WERI-Rb-1 (cell line): ENCODE data around the gene CAMTA1.

Source experiments
- DNase-seq: peaks from one replicate; pipeline ENCODE4 v3.0.0-alpha.2; 2020
- H3K27ac ChIP-seq: fragments of 250-450 bp; sonication (Bioruptor Pico); 2 replicates; pipeline ENCODE4 v1.5.1; 2020; ENCODE audit warnings: mild to moderate bottlenecking, moderate library complexity
- H3K27me3 ChIP-seq: fragments of 250-450 bp; sonication (Bioruptor Pico); 2 replicates; pipeline ENCODE4 v1.5.1; 2021; ENCODE audit warnings: mild to moderate bottlenecking, low read depth, moderate library complexity; ENCODE audit not compliant: insufficient read depth, severe bottlenecking
- H3K36me3 ChIP-seq: fragments of 250-450 bp; sonication (Bioruptor Pico); 2 replicates; pipeline ENCODE4 v1.5.1; 2020; ENCODE audit warnings: mild to moderate bottlenecking, moderate library complexity
- H3K4me3 ChIP-seq: 2 replicates; pipeline ENCODE4 v1.5.1; 2011; ENCODE audit warnings: low read depth, mild to moderate bottlenecking, control low read depth, low read length
- H3K9me3 ChIP-seq: fragments of 250-450 bp; sonication (Bioruptor Pico); 2 replicates; pipeline ENCODE4 v1.5.1; 2021; ENCODE audit warnings: mild to moderate bottlenecking, moderate library complexity; ENCODE audit not compliant: severe bottlenecking
- TF ChIP-seq, protein P1 (sequence below): IDR thresholded peaks from 2 replicates; pipeline ENCODE4 v1.5.1; 2011; ENCODE audit warnings: low read depth, mild to moderate bottlenecking, control low read depth, inconsistent platforms, low read length

The CAMTA1 gene

DNA sequence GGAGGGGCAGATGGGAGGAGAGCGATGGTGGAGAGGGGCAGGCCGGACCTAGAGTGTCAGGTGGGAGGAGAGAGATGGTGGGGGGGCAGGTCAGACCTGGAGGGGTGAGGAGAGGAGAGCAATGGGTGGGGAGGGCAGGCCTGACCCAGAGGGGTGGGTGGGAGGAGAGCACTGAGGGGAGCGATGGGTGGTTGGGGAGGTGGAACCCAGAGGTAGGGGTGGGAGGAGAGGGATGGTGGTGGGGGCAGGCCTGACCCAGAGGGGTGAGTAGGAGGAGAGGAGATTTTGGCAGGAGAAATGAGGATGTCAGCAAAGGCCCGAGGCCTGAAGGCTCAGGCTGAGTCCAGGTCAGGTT lies 828.6 kb downstream of the CAMTA1 start:
- H3K27ac ChIP-seq, result no peak overlapping the region
- no peak overlapping the region for H3K4me3 ChIP-seq
- H3K36me3 ChIP-seq, result no peaks in the 10 kb centered on the region
- no peak for DNase-seq
- TF ChIP-seq, protein P1, sequence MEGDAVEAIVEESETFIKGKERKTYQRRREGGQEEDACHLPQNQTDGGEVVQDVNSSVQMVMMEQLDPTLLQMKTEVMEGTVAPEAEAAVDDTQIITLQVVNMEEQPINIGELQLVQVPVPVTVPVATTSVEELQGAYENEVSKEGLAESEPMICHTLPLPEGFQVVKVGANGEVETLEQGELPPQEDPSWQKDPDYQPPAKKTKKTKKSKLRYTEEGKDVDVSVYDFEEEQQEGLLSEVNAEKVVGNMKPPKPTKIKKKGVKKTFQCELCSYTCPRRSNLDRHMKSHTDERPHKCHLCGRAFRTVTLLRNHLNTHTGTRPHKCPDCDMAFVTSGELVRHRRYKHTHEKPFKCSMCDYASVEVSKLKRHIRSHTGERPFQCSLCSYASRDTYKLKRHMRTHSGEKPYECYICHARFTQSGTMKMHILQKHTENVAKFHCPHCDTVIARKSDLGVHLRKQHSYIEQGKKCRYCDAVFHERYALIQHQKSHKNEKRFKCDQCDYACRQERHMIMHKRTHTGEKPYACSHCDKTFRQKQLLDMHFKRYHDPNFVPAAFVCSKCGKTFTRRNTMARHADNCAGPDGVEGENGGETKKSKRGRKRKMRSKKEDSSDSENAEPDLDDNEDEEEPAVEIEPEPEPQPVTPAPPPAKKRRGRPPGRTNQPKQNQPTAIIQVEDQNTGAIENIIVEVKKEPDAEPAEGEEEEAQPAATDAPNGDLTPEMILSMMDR, result no peak
- no peaks in the 10 kb centered on the region for H3K27me3 ChIP-seq
- no peaks in the 10 kb centered on the region for H3K9me3 ChIP-seq

DNA sequence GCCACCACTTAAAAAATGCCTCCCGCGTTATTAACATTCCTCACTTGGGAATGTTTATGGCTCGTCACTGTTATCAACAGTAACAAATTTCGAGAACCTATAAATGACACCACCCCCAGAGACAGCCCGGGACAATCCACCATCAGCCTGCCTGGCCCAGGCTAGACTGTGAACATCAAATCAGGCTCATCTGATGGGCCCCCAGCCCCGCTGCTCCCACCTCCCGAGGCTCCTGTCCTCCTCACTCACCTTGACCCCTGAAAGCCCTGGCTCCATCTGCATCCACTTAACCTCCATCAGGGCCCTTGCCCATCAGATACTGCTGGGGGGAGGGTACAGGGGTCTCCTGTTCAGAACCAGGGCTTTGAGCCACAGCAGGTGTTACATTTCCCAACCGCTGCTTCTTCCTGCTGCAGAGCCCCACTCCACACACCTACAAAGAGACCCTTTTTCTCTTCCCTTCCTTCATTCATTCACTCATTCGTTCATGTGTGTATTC lies 829.4 kb downstream of the CAMTA1 start:
- TF ChIP-seq, protein P1, result no peak
- Histone ChIP-seq H3K27me3 (no peaks in the 10 kb centered on the region), H3K4me3 (no peak overlapping the region), H3K36me3 (no peaks in the 10 kb centered on the region), H3K9me3 (no peaks in the 10 kb centered on the region), H3K27ac (no peak overlapping the region)
- no peak for DNase-seq

DNA sequence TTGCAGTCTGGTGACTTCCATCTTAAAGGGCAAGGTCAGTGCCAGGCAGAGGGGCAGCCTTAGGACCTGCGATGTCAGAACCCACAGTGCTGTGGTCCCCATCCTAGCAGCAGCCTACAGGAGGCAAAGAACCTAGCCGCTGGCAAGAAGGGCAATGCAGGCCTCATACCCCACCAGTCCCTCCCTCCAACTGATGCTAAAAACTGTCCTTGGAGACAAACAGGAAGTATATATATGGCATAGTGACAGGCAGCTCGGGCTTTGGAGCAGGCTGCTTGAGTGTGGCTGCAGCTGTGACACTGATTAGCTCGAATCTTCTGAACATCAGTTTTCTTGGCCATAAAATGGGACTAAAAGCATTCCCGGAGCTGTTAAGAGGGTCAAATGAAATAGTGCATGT lies 829.9 kb downstream of the CAMTA1 start:
- H3K27me3 ChIP-seq, result no peaks in the 10 kb centered on the region
- TF ChIP-seq, protein P1, result no peak

DNA sequence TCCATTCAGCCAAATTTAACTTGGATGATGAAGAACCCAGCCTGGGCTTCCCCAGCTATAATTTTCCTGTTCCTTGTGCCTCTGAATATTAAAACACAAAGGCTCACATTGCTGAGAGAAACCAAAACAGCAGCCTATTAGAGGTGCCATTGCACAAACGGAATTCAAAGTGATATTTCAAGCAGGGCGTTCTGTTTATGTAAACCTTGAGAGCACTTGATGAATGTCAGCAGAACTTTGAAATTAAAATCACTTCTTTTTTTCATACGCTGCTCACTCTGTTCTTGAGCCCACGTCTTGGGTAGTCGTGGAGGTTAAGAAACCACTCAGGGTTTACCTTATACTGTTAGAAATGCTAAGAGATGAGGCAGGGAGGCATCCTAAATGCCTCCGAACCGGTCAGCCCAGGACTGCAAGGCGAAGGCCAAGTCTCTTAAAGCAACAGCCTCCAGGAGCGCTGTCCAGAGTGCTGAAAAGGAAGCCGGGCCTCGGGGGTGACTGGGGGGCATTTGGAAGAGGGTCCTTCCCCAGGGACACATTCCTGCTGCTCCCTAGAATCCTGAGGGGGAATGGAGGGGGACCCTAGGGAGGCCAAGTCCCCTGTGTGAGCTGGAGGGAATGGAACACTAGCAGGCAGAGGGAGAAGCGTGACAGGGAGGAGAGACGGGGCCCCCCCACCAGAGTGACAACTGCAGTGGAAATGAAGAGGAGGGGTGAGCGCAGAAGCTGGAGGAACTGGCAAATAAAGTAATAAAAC lies 831.0 kb downstream of the CAMTA1 start:
- DNase-seq, result no peak
- TF ChIP-seq, protein P1, result no peak
- Histone ChIP-seq H3K4me3 (no peak overlapping the region), H3K27me3 (no peaks in the 10 kb centered on the region), H3K36me3 (no peaks in the 10 kb centered on the region), H3K27ac (no peak overlapping the region; the same call in 1 of the 2 replicates), H3K9me3 (no peaks in the 10 kb centered on the region)

More for the DNA sequence above, 829.9 kb downstream of the CAMTA1 start:
- no peak overlapping the region for H3K4me3 ChIP-seq
- no peaks in the 10 kb centered on the region for H3K36me3 ChIP-seq
- no peak overlapping the region for H3K27ac ChIP-seq
- DNase-seq, result no peak
- H3K9me3 ChIP-seq, result no peaks in the 10 kb centered on the region

DNA sequence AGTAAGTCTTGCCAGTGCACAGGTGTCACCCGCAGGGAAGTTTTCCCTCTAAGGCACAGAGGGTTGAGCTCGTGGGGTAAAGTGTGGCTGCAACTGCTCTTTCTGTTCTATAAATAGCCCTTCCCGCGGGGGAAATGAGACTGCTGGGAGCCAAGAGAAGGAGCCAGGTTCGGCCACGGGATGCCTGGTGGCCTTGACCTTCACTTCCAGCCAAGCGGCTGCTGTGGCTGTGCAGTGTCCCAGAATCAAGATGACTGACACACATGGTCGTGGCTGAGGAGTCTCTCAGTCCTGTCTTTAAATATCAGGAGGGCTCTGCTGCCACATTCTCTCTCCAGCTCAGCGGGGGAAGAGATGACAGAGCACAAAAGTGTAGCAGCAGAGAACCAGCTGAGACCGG lies 831.7 kb downstream of the CAMTA1 start:
- TF ChIP-seq, protein P1, result no peak
- DNase-seq, result no peak
- H3K27ac ChIP-seq, result no peak overlapping the region; the same call in 1 of the 2 replicates
- no peak overlapping the region for H3K4me3 ChIP-seq
- H3K9me3 ChIP-seq, result no peaks in the 10 kb centered on the region
- no peaks in the 10 kb centered on the region for H3K27me3 ChIP-seq
- H3K36me3 ChIP-seq, result no peaks in the 10 kb centered on the region

DNA sequence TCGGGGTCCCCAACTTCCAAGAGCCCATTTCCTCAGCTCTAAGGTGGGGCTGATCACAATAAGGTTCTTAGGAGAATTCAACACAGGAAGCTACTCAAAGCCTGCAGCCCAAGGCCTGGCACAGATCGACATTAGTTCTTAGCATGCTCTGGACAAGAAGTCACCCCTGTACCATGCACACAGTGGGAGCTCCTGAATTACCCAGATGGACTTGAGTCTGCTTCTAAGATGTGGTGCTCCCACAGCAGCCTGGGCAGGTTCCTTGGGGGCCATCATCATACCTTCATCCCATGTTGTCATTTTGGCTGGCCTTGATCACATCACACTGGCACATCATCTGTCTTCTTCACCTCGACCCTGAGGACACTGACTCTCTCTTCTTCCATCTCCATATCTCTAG lies 832.6 kb downstream of the CAMTA1 start:
- no peak for DNase-seq
- H3K27ac ChIP-seq, result no peak overlapping the region
- no peaks in the 10 kb centered on the region for H3K27me3 ChIP-seq
- TF ChIP-seq, protein P1, result no peak
- no peaks in the 10 kb centered on the region for H3K36me3 ChIP-seq
- no peak overlapping the region for H3K4me3 ChIP-seq
- H3K9me3 ChIP-seq, result no peaks in the 10 kb centered on the region
